SK-N-SH (cell line): ENCODE results near the gene ZFP36L1. TPM values are rescaled to one million over a fixed set of nuclear protein-coding genes. Genes with fewer than 3 reads are reported as not detected.

ENCODE experiments used
- CTCF ChIA-PET: fragments of 300-600, 350-600 bp; formaldehyde crosslinking; extraction: SDS; loops from one replicate; lab custom pipeline; 2021; lab: Yijun Ruan, JAX
- POLR2A ChIA-PET: fragments of 350-600 bp; sonication (Branson Sonifier 250); formaldehyde crosslinking; extraction: SDS; loops from one replicate; lab custom pipeline; 2020; ENCODE audit warnings: antibody characterized with exemption, inconsistent platforms; lab: Yijun Ruan, JAX
- DNase-seq: peaks from one replicate; pipeline ENCODE4 v3.0.0; 2012
- H2AFZ ChIP-seq: fragments of 200-600 bp; sonication (generic); 2 replicates; pipeline ENCODE4 v1.8.1; 2016; ENCODE audit warnings: antibody characterized with exemption, mild to moderate bottlenecking, low read depth
- H3F3A ChIP-seq: fragments of 200-600 bp; sonication (generic); replicated peaks from 2 replicates; pipeline ENCODE3; 2016; ENCODE audit warnings: antibody characterized with exemption, mild to moderate bottlenecking; ENCODE audit not compliant: insufficient read depth
- H3K27ac ChIP-seq, 2 experiments: fragments of 200-500 bp in 1 of 2; fragments of 200-600 bp in 1 of 2; sonication (Bioruptor generic) in 1 of 2; sonication (generic), shearing (Covaris generic) in 1 of 2; 2 replicates each; pipeline versions ENCODE4 v1.5.1 to v1.6.1; 2014 to 2016; ENCODE audit warnings: low read depth in 2 of 2, inconsistent platforms in 1 of 2, low read length in 1 of 2, mild to moderate bottlenecking in 1 of 2, mixed read lengths in 1 of 2
- H3K27me3 ChIP-seq: fragments of 200-600 bp; sonication (generic), shearing (Covaris generic); 2 replicates; pipeline ENCODE4 v1.6.1; 2016; ENCODE audit warnings: mixed run types; ENCODE audit not compliant: insufficient read depth
- H3K36me3 ChIP-seq, 2 experiments: fragments of 200-500 bp in 1 of 2; fragments of 200-600 bp in 1 of 2; sonication (Bioruptor generic) in 1 of 2; sonication (generic) in 1 of 2; replicated peaks in 1 of 2; 2 replicates each; pipeline versions ENCODE3 to v1.5.1; 2014 to 2016; ENCODE audit warnings: low read length in 1 of 2, mild to moderate bottlenecking in 1 of 2; ENCODE audit not compliant: insufficient read depth in 2 of 2, control insufficient read depth in 1 of 2
- H3K4me1 ChIP-seq, 2 experiments: fragments of 200-500 bp in 1 of 2; fragments of 200-600 bp in 1 of 2; sonication (Bioruptor generic) in 1 of 2; sonication (generic), shearing (Covaris generic) in 1 of 2; 2 replicates each; pipeline versions ENCODE4 v1.5.1 to v1.6.1; 2014 to 2016; ENCODE audit warnings: low read depth in 1 of 2, low read length in 1 of 2, mixed run types in 1 of 2; ENCODE audit not compliant: insufficient read depth in 2 of 2, control insufficient read depth in 1 of 2
- H3K4me2 ChIP-seq: fragments of 200-600 bp; sonication (generic), shearing (Covaris generic); 2 replicates; pipeline ENCODE4 v1.6.1; 2017; ENCODE audit warnings: mixed run types
- H3K4me3 ChIP-seq, 2 experiments: fragments of 200-500 bp in 1 of 2; fragments of 200-600 bp in 1 of 2; sonication (Bioruptor generic) in 1 of 2; sonication (generic), shearing (Covaris generic) in 1 of 2; 2 replicates each; pipeline versions ENCODE4 v1.5.1 to v1.8.1; 2014 to 2016; ENCODE audit warnings: low read depth in 2 of 2, inconsistent platforms in 1 of 2, low read length in 1 of 2, mild to moderate bottlenecking in 1 of 2, mixed read lengths in 1 of 2, moderate library complexity in 1 of 2
- H3K79me2 ChIP-seq: fragments of 200-600 bp; sonication (generic); 2 replicates; pipeline ENCODE4 v1.8.1; 2017; ENCODE audit warnings: mild to moderate bottlenecking; ENCODE audit not compliant: insufficient read depth
- H3K9ac ChIP-seq: fragments of 200-600 bp; sonication (generic); 2 replicates; pipeline ENCODE4 v1.6.1; 2017; ENCODE audit warnings: mixed run types
- H3K9me2 ChIP-seq: fragments of 200-600 bp; sonication (generic); 2 replicates; pipeline ENCODE4 v1.6.1; 2017; ENCODE audit warnings: mixed run types
- H3K9me3 ChIP-seq: fragments of 200-600 bp; sonication (generic); 2 replicates; pipeline ENCODE4 v1.6.1; 2017; ENCODE audit warnings: mixed run types, mild to moderate bottlenecking, moderate library complexity
- H4K20me1 ChIP-seq: fragments of 200-600 bp; sonication (generic); 2 replicates; pipeline ENCODE4 v1.6.1; 2017; ENCODE audit warnings: mild to moderate bottlenecking, mixed run types; ENCODE audit not compliant: insufficient read depth
- ELF1 ChIP-seq: IDR thresholded peaks from 2 replicates; pipeline ENCODE4 v1.4.0; 2012
- EZH2phosphoT487 ChIP-seq: fragments of 200-600 bp; sonication (generic); IDR thresholded peaks from 2 replicates; pipeline ENCODE4 v1.6.1; 2017; ENCODE audit warnings: low read depth, mixed run types, mild to moderate bottlenecking, antibody characterized with exemption, moderate library complexity, borderline replicate concordance
- FOSL2 ChIP-seq: IDR thresholded peaks from 2 replicates; pipeline ENCODE4 v1.4.0; 2012; ENCODE audit warnings: low read depth, mild to moderate bottlenecking, moderate library complexity, borderline replicate concordance
- FOXJ3 ChIP-seq: sonication (generic); formaldehyde crosslinking; IDR thresholded peaks from 2 replicates; pipeline ENCODE4 v1.5.1; 2020; ENCODE audit warnings: mild to moderate bottlenecking, missing genetic modification reagents
- FOXM1 ChIP-seq: IDR thresholded peaks from 2 replicates; pipeline ENCODE4 v1.4.0; 2012; ENCODE audit warnings: low read depth, mild to moderate bottlenecking
- GATA2 ChIP-seq: sonication (generic); formaldehyde crosslinking; IDR thresholded peaks from 2 replicates; pipeline ENCODE4 v1.5.0; 2020; ENCODE audit warnings: mild to moderate bottlenecking, missing genetic modification reagents
- IRF3 ChIP-seq: fragments of 150-350 bp; IDR thresholded peaks from 2 replicates; pipeline ENCODE4 v1.6.1; 2016; ENCODE audit warnings: mild to moderate bottlenecking, low read depth, low read length
- JUND ChIP-seq: IDR thresholded peaks from 2 replicates; pipeline ENCODE4 v1.4.0; 2012
- MXI1 ChIP-seq: IDR thresholded peaks from 2 replicates; pipeline ENCODE4 v1.6.1; 2012; ENCODE audit warnings: mild to moderate bottlenecking, low read depth, low read length, improper control_type of control experiment
- RAD21 ChIP-seq: IDR thresholded peaks from 2 replicates; pipeline ENCODE4 v1.6.1; 2012; ENCODE audit warnings: mild to moderate bottlenecking, low read length
- RFX5 ChIP-seq: IDR thresholded peaks from 2 replicates; pipeline ENCODE4 v1.6.1; 2012; ENCODE audit warnings: mild to moderate bottlenecking, improper control_type of control experiment, low read length
- SIN3A ChIP-seq: IDR thresholded peaks from 2 replicates; pipeline ENCODE4 v1.6.1; 2012; ENCODE audit warnings: low read depth, mild to moderate bottlenecking, low read length, moderate library complexity, borderline replicate concordance
- SMC3 ChIP-seq: IDR thresholded peaks from 2 replicates; pipeline ENCODE4 v1.6.1; 2012; ENCODE audit warnings: low read depth, low read length, improper control_type of control experiment
- TAF1 ChIP-seq: IDR thresholded peaks from 2 replicates; pipeline ENCODE4 v1.6.1; 2012; ENCODE audit warnings: low read depth, mild to moderate bottlenecking, low read length, moderate library complexity, borderline replicate concordance
- USF2 ChIP-seq: fragments of 150-350 bp; IDR thresholded peaks from 2 replicates; pipeline ENCODE4 v1.6.1; 2017; ENCODE audit warnings: antibody characterized with exemption, low read length, low read depth, borderline replicate concordance
- YY1 ChIP-seq: IDR thresholded peaks from 2 replicates; pipeline ENCODE4 v1.4.0; 2012; ENCODE audit warnings: low read depth, mild to moderate bottlenecking
- ZBTB33 ChIP-seq: IDR thresholded peaks from 2 replicates; pipeline ENCODE4 v1.4.0; 2012; ENCODE audit warnings: low read depth, borderline replicate concordance
- WGBS: methylation state at CpG from one replicate; pipeline ENCODE4 v1.1.6; 2017; ENCODE audit warnings: low lambda C conversion rate; 5-methylcytosine and 5-hydroxymethylcytosine counted together
- polyA plus RNA-seq, 3 experiments: library from polyadenylated mRNA; depleted of rRNA; stranded (reverse); fragments of >200 nt; gene quantifications; 2 replicates each; pipeline ENCODE4 v1.2.3, GENCODE V29; 2012

Gene ZFP36L1
- polyA plus RNA-seq, 1 of the 3 experiments (the other 2 are of a cell fraction) = 16.5 TPM

GRCh38 chr14:68759017-68759560, 33.8 kb downstream of the ZFP36L1 start:
- Histone ChIP-seq H3K9ac (no peak overlapping the region), H4K20me1 (no peaks in the 10 kb centered on the region), H2AFZ (no peak overlapping the region), H3K36me3 (no peaks in the 10 kb centered on the region), H3K79me2 (no peaks in the 10 kb centered on the region), H3K4me1 (peaks cover 5 to 25% of the 10 kb centered on the region in 2 experiments; a peak in 2 of 4 replicates), H3K4me3 (no peak overlapping the region), H3K27ac (no peak overlapping the region)
- WGBS = 88% methylated on average over 8 of the region's 8 CpGs
- no peak for DNase-seq
- TF ChIP-seq MXI1 (no peak), FOSL2 (no peak), USF2 (no peak), FOXJ3 (CRISPR knock-in tag) (no peak), SMC3 (no peak), EZH2phosphoT487 (no peak), RAD21 (no peak), YY1 (no peak), ELF1 (no peak), FOXM1 (no peak), RFX5 (no peak), GATA2 (CRISPR knock-in tag) (no peak), ZBTB33 (no peak), JUND (no peak), TAF1 (no peak), SIN3A (no peak), IRF3 (no peak)
- TF ChIP-seq, all 33 proteins: peak for 0
- no peaks in the 10 kb centered on the region for H3K9me2 ChIP-seq
- ChIA-PET POLR2A (no interaction called here), CTCF (interaction anchor here (0.7 to 1.2 kb wide), 2 partner anchors 58 to 511 kb away, joined by 3 read pairs; no protein-coding TSS in a partner anchor)
- H3K9me3 ChIP-seq = no peaks in the 10 kb centered on the region
- peaks cover 5% of the 10 kb centered on the region for H3F3A ChIP-seq
- H3K27me3 ChIP-seq = no peaks in the 10 kb centered on the region
- H3K4me2 ChIP-seq = no peak overlapping the region
